ENCODE measurements around the gene QRFPR.
"Not testable (repeated sequence)": the region's sequence is repeated elsewhere in the genome, so short reads cannot be mapped to it uniquely, and the experiment has no call there.

Gene QRFPR

GRCh38 chr4:121380776-121381462, at the start of gene QRFPR:
QRFPR (minus strand) TSS chr4:121381018; CDS start chr4:121380647, 371 bp downstream.
- DNase-seq = no peak

DNA sequence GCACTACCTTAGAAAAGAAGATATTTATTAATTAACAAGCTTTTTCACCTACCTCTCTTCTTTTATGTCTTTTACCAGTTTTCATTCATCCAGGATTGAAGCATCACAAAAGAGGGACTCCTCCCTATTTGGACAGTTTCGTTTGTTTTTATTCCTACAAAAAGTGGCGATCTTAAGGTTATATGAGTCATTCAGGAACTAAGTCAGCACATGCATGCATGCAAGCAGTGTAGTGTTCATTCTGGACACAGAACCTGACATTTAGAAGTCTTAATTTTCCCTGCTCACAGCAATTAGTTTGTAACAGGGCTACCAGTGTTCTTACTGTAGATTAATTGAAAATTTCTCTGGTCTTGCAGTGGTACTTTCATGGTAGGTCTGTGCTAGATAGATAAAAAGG, 47.9 kb upstream of the QRFPR start:
- DNase-seq = no peak

DNA sequence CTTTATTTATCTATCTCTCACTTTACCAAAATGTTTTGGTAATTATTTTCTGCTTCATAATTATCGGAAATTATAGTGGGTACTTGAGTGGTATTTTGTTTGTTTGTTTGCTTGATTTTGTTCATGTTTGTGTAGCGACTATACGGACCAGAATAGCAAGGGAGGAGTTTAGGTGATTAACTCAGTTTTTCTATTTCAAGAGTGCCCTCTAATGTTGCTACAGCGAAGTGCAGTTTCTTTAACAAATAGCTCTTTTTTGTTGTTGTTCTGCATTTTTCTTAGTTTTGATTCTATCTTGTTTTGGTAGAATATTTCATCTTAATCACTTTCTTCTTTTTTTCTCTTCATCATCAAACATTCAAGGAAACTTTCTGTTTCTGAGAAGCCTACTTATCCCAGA, 40.8 kb upstream of the QRFPR start:
- no peak for DNase-seq

- DNase-seq = no peak
Measured at GRCh38 chr4:121411151-121411744, 30.4 kb upstream of the QRFPR start.

- not testable (repeated sequence) for DNase-seq
Measured at GRCh38 chr4:121408567-121408966, 27.7 kb upstream of the QRFPR start.

- DNase-seq = no peak
Measured at GRCh38 chr4:121400632-121401031, 19.8 kb upstream of the QRFPR start.

GRCh38 chr4:121397941-121398601, 17.3 kb upstream of the QRFPR start:
- no peak for DNase-seq

GRCh38 chr4:121397434-121397833, 16.6 kb upstream of the QRFPR start:
- no peak for DNase-seq

DNA sequence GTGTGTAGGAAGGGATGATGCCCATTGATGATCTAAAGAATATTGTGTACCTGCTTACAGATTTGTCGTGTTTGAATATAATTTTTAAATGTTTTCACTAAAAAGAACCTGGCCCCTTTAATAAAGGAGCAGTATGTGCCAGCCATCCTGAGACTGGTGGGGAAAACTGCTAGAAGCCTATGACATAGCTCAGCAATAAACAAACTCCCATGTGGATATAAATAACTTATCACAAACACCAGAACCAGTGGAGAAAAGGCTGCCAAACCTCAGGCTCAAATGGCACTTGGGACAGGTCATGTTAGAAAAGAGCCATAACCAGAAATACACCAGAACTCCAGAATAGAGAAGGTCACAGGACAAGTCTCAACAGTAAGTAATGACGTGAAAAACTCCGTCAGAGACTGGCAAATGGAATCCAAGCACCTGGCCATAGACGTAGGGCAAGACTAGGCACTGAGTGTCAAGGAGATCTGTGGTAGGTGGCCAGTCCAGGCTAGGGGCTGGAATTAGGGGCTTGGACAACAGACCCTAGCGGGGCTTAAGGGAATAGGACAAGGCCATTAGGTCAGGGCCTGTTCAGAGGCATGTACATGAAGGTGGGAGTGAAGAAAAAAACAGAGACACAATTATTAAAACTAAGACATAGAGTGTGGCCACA, 11.7 kb upstream of the QRFPR start:
- DNase-seq = no peak

- DNase-seq = no peak
Measured at GRCh38 chr4:121390335-121390734, 9.5 kb upstream of the QRFPR start.

DNA sequence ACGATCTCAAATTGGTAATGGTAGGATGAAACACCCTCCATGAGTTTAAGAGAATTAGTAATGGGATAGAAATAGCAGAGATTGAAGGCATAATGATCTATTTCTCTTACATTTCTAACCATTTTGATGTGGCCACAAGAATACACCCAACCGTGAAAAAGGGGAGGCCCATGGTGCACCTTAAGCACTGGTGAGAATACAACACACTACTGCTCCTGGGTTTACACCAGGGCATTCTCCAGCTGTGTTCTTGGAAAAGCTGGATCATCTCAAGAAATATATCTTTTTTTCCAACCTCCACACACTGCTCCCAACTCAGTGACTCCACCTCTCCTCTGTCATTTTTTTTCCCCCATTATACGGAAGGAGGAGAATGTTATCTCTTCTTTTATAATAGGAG, 1.5 kb downstream of the QRFPR start:
- no peak for DNase-seq

GRCh38 chr4:121377076-121377475, 3.7 kb downstream of the QRFPR start:
- DNase-seq = no peak

DNA sequence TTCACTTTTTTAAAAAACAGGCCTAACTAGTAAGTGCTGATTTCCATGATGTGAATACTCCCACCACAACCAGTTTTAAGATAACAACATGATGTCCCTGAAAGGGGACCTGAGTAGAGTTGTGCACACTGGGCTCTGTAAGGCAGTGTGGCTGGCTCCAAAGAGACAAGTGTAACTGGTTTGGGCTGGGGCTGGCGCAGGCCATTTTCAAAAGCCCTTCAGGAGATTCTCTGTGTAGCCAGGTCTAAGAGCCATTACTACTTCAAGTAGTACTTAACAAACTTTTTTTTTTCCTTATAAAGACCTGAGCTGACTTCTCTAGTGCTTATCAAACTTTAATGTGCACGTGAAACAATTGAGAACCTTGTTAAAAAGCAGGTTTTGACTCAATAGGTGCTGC, 4.3 kb downstream of the QRFPR start:
- no peak for DNase-seq

GRCh38 chr4:121376097-121376496, 4.7 kb downstream of the QRFPR start:
- DNase-seq = no peak

DNA sequence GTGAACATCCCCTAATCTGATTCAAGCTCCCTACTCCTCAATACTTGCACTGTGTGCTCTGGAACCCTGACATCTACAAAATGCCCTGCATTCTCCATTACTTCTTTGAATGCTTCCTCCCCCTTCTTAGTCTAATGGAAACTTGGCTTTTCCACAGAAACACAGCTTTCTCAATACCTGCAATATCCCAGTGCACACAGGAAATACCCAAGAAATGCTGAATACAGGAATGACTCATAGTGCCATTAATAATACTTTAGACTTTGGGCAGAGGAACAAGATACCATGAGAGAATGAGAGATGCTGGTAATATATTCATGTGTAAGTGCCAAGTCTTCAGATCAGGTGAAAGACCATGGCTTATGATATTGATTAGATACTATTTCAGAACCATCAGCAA, 5.6 kb downstream of the QRFPR start:
- no peak for DNase-seq

DNA sequence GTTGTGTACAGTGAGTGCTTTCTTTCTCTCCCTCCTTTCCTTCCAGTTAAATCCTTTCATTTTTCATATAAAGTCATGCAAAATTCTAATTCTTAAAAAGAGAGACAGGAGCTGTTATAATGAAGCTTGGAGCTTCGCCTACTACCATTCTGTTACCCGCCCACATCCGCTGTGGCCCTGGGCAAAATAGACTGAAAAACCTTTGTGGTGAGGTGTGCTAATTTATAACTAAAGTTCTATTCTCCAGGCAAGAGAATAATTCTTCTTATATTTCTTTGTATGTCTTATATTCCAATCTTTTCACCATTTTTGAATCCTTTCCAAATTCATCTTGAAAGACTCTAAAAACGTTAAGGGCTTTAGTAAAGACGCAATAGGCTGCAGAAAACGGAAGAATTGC, 7.0 kb downstream of the QRFPR start:
- DNase-seq = no peak

DNA sequence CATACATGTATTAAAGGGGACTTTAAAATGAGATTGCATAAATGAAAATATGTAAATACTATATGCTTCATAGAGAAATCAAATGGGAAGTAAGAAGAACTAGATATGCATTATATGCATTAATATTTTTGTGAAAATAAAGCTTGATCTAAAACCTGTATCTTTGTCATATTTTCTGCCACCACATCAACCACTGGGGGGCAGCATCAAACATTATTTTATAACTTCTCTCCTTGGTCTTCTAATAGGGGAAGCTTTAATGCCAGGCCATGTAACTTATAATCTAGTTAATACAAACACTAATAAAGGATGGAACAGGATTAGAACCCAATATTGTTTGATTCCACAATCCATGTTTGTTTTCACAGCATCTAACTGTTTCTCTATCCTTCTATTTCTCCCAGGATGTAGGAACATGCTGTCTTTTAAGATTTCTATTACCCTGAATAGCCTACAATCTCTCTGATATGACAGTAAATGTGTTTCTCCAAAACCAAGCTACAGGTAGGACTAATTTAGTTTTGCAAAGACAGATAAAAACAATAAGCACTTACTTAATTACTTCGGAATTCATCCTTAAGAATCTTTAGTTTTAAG, 10.0 kb downstream of the QRFPR start:
- peak; percentile 39 for DNase-seq

- no peak for DNase-seq
Measured at GRCh38 chr4:121360495-121360894, 20.3 kb downstream of the QRFPR start.

GRCh38 chr4:121358473-121358872, 22.3 kb downstream of the QRFPR start:
- no peak for DNase-seq

DNA sequence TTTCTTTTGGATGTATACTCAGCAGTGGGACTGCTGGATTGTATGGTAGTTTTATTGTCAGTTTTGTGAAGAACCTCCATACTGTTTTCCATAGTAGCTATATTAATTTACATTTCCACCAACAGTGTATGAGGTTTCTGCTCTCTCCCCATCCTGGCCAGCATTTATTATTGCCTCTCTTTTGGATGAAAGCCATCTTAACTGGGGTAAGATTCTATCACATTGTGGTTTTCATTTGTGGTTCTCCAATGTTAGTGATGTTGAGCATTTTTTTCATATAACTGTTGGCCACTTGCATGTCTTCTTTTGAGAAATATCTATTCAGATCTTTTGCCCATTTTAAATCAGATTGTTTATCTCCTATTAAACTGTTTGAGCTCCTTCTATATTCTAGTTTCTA, 27.6 kb downstream of the QRFPR start:
- DNase-seq = no peak

GRCh38 chr4:121344098-121344497, 36.7 kb downstream of the QRFPR start:
- no peak for DNase-seq

GRCh38 chr4:121340247-121340646, 40.6 kb downstream of the QRFPR start:
- no peak for DNase-seq

DNA sequence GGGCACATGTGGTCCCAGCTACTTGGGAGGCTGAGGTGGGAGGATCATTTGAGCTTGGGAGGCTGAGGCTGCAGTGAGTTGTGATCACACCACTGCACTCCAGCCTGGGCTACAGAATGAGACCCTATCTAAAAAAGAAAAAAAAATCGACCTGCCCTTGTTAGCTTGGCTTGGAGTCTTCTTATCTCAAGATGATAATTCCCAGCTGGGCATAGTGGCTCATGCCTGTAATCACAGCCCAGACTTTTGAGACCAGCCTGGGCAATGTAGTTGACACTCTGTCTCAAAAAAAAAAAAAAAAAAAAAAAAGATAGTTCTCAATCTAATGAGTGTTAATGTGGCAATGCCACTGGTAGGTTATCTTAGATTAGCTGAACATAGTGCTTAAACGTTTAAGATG, 41.0 kb downstream of the QRFPR start:
- DNase-seq = no peak

Data from CD4-positive, alpha-beta T cell treated with Interleukin-17A for 4 hours (primary cell).